OCI-LY7 (cell line): Measurements from ENCODE around the gene KLHDC8A. TPM values are rescaled to one million over a fixed set of nuclear protein-coding genes. Genes with fewer than 3 reads are reported as not detected.
A peak's percentile ranks its signal among the peaks of the same experiment; 100 is the strongest.

Experiments used
- BruUV-seq: library from RNA; stranded (reverse); fragments of 400-500 nt; replicated peaks from 2 replicates; lab custom pipeline; 2021; lab: Mats Ljungman, UMichigan
- CTCF ChIA-PET: fragments of 300-600 bp; sonication (Branson Sonifier 250); formaldehyde crosslinking; loops from one replicate; lab custom pipeline; 2022; ENCODE audit warnings: antibody characterized with exemption; ENCODE audit not compliant: unreplicated experiment; lab: Charles Lee
- POLR2A ChIA-PET: fragments of 300-600 bp; sonication (Branson Sonifier 250); formaldehyde crosslinking; loops from one replicate; lab custom pipeline; 2022; ENCODE audit warnings: antibody characterized with exemption; lab: Charles Lee
- DNase-seq: peaks from one replicate; pipeline ENCODE4 v3.0.0-alpha.2; 2015; ENCODE audit warnings: low spot score
- H2AFZ ChIP-seq: fragments of 200-600 bp; sonication (generic), shearing (Covaris generic); 2 replicates; pipeline ENCODE4 v1.6.1; 2014; ENCODE audit warnings: mild to moderate bottlenecking, antibody characterized with exemption, low read length, moderate library complexity
- H3K27ac ChIP-seq: fragments of 200-600 bp; sonication (generic); 2 replicates; pipeline ENCODE4 v1.5.1; 2014; ENCODE audit warnings: mixed run types, low read depth, mild to moderate bottlenecking, moderate library complexity, low read length, inconsistent platforms; ENCODE audit not compliant: poor library complexity, severe bottlenecking
- H3K36me3 ChIP-seq: fragments of 200-600 bp; sonication (generic); 2 replicates; pipeline ENCODE4 v1.6.1; 2014; ENCODE audit warnings: mild to moderate bottlenecking, antibody characterized with exemption, low read length, moderate library complexity, mixed read lengths; ENCODE audit not compliant: insufficient read depth
- H3K4me1 ChIP-seq: fragments of 200-600 bp; sonication (generic); 2 replicates; pipeline ENCODE4 v1.5.1; 2014; ENCODE audit warnings: mild to moderate bottlenecking, low read length; ENCODE audit not compliant: insufficient read depth, poor library complexity, severe bottlenecking
- H3K4me2 ChIP-seq: fragments of 200-600 bp; sonication (generic); 2 replicates; pipeline ENCODE4 v1.6.1; 2014; ENCODE audit warnings: mild to moderate bottlenecking, low read length
- H3K4me3 ChIP-seq: fragments of 200-600 bp; sonication (generic); 2 replicates; pipeline ENCODE4 v1.5.1; 2014; ENCODE audit warnings: mild to moderate bottlenecking, low read depth, low read length; ENCODE audit not compliant: poor library complexity, severe bottlenecking
- H3K79me2 ChIP-seq: fragments of 200-600 bp; sonication (generic); 2 replicates; pipeline ENCODE4 v1.6.1; 2016; ENCODE audit warnings: low read depth, mild to moderate bottlenecking, low read length, moderate library complexity, mixed read lengths; ENCODE audit not compliant: insufficient read depth
- H3K9me2 ChIP-seq: fragments of 200-600 bp; sonication (generic); 2 replicates; pipeline ENCODE4 v1.6.1; 2016; ENCODE audit warnings: mild to moderate bottlenecking, low read length, mixed read lengths; ENCODE audit not compliant: insufficient read depth
- H3K9me3 ChIP-seq: fragments of 200-600 bp; sonication (generic); 2 replicates; pipeline ENCODE4 v1.6.1; 2014; ENCODE audit warnings: mild to moderate bottlenecking, mixed run types, low read length, mixed read lengths
- H4K20me1 ChIP-seq: fragments of 200-600 bp; sonication (generic); 2 replicates; pipeline ENCODE4 v1.6.1; 2014; ENCODE audit warnings: mild to moderate bottlenecking, antibody characterized with exemption, low read length, moderate library complexity, mixed read lengths; ENCODE audit not compliant: insufficient read depth
- EZH2phosphoT487 ChIP-seq: fragments of 200-600 bp; sonication (generic); IDR thresholded peaks from 2 replicates; pipeline ENCODE4 v1.6.1; 2018; ENCODE audit warnings: low read depth, borderline replicate concordance, mild to moderate bottlenecking, mixed run types, antibody characterized with exemption, low read length, moderate library complexity, mixed read lengths
- intact Hi-C: fragments of 100-400 bp; cut with micrococcal nuclease; formaldehyde crosslinking; loops from one replicate; pipeline ENCODE4 v1.10.0; 2022; ENCODE audit not compliant: unreplicated experiment
- total RNA-seq, 2 experiments: library from RNA; depleted of rRNA in 1 of 2; stranded (reverse); fragments of >200 nt in 1 of 2; shearing (Covaris generic) in 1 of 2; gene quantifications; 2 replicates each; pipeline ENCODE4 v1.2.3, GENCODE V29; 2014 to 2022
- TF ChIP-seq, protein P1 (sequence below): fragments of 200-600 bp; sonication (generic); conservative IDR thresholded peaks from 2 replicates; pipeline ENCODE4 v1.5.1; 2014; ENCODE audit warnings: mild to moderate bottlenecking, antibody characterized with exemption, low read length, moderate library complexity, mixed read lengths

The KLHDC8A gene
- total RNA-seq, 2 experiments from 2014 or later = not detected

DNA sequence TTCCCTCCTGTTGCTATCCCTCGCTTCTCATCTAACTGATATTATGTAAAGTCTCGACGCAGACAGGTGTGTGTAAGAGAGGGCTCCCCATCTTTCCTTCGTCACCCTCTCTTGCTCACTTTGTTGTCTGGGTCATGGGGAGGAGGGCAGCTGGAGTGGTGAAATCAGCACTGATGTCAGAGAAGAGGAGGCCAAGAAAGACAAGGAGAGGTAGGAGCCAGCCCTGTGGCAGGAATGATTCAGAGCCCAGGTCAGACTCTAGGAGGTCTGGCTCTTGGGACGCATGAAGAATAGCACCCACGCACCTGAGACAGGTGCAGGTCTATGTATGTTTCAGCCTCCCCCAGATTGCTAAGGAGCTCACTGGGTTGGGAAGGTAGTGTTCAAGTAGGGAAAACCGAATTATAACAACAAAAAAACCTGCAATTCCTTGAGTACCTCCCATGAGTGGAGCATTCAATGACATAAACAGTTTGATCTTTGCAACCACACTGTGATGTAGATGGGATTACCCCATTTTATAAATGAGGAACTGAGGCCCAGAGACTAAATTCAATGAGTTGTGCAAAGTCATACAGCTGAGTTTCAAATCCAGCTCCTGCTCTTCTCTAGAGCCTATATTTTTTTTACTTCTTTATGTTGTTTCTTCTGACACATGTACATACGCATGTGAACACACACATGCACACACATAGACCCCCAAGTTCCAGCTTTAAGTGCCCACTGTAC is 45.6 kb downstream of the KLHDC8A start:
- Histone ChIP-seq H3K9me2 (no peaks in the 10 kb centered on the region), H3K4me1 (peaks cover 57% of the 10 kb centered on the region), H3K36me3 (peaks cover 56% of the 10 kb centered on the region), H3K4me2 (peak overlapping the region; percentile 46), H4K20me1 (no peaks in the 10 kb centered on the region), H3K79me2 (peaks cover 41% of the 10 kb centered on the region; the same call in 1 of the 2 replicates), H3K27ac (peak overlapping the region; percentile 24), H2AFZ (no peak overlapping the region), H3K4me3 (no peak overlapping the region), H3K9me3 (no peaks in the 10 kb centered on the region)
- POLR2A ChIA-PET = interaction anchor here (1.2 to 15.8 kb wide), 3 partner anchors 8 to 26 kb away, joined by 3 to 162 read pairs (median 8); no protein-coding TSS in a partner anchor
- intact Hi-C loops = loop anchor here (1.0 to 10.0 kb wide), 3 partner anchors 10 to 1986 kb away; partner anchors contain the start of gene MDM4
- peak; percentile 53 for DNase-seq
- CTCF ChIA-PET = interaction anchor here (1.2 kb wide), 1 partner anchor 14 kb away, joined by 3 read pairs; no protein-coding TSS in a partner anchor
- TF ChIP-seq, protein P1, sequence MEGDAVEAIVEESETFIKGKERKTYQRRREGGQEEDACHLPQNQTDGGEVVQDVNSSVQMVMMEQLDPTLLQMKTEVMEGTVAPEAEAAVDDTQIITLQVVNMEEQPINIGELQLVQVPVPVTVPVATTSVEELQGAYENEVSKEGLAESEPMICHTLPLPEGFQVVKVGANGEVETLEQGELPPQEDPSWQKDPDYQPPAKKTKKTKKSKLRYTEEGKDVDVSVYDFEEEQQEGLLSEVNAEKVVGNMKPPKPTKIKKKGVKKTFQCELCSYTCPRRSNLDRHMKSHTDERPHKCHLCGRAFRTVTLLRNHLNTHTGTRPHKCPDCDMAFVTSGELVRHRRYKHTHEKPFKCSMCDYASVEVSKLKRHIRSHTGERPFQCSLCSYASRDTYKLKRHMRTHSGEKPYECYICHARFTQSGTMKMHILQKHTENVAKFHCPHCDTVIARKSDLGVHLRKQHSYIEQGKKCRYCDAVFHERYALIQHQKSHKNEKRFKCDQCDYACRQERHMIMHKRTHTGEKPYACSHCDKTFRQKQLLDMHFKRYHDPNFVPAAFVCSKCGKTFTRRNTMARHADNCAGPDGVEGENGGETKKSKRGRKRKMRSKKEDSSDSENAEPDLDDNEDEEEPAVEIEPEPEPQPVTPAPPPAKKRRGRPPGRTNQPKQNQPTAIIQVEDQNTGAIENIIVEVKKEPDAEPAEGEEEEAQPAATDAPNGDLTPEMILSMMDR = no peak
- no peak for TF ChIP-seq EZH2phosphoT487
- no TSS peak for BruUV-seq

DNA sequence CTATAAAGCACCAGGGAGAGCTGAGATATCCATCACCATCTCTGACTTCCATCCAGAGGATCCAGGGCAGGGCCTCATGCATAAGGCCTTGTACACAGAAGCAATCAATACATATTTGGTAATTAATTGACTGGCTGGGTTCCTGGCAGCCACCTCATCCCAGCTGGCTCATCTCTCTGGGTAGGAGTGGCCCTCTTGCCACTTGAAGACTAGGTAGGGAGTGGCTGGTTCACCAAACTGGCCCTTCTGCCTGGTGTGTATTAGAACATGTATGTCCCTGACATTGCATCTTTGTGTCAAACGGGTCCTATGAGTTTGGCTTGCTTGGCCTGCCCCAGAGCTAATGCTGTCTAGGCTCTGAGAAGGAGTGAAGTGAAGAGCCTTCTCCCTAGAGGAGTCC is 47.0 kb downstream of the KLHDC8A start:
- Histone ChIP-seq H2AFZ (no peak overlapping the region), H3K4me3 (no peak overlapping the region), H3K36me3 (peaks cover 66% of the 10 kb centered on the region), H3K9me2 (no peaks in the 10 kb centered on the region), H4K20me1 (no peaks in the 10 kb centered on the region), H3K9me3 (no peaks in the 10 kb centered on the region), H3K4me2 (no peak overlapping the region), H3K27ac (no peak overlapping the region), H3K79me2 (peaks cover 29% of the 10 kb centered on the region; the same call in 1 of the 2 replicates), H3K4me1 (peaks cover 43% of the 10 kb centered on the region)
- POLR2A ChIA-PET = no interaction called here
- BruUV-seq = no TSS peak
- TF ChIP-seq, protein P1 = no peak
- TF ChIP-seq EZH2phosphoT487 = no peak
- DNase-seq = no peak
- intact Hi-C loops = loop anchor here (10.0 kb wide), 2 partner anchors 795 to 1985 kb away; partner anchors contain the start of gene MDM4
- CTCF ChIA-PET = no interaction called here
